ENCODE data around the gene RTTN.

DNA sequence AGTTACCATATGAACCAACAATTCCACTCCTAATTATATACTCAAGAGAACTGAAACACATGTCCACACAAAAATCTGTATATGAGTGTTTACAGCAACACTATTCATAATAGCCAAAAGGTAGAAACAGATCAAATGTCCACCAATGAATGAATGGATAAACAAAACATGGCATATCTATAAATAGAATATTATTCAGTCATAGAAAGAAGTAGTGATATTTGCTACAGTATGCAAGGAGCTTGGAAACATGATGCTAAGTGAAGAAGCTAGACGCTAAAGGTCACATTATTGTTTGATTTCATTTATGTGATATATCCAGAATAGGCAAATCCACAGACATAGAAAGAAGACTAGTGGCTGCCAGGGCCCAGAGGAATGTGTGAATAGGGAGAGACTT lies 92.0 kb downstream of the RTTN start:
- TF ChIP-seq, protein P1, sequence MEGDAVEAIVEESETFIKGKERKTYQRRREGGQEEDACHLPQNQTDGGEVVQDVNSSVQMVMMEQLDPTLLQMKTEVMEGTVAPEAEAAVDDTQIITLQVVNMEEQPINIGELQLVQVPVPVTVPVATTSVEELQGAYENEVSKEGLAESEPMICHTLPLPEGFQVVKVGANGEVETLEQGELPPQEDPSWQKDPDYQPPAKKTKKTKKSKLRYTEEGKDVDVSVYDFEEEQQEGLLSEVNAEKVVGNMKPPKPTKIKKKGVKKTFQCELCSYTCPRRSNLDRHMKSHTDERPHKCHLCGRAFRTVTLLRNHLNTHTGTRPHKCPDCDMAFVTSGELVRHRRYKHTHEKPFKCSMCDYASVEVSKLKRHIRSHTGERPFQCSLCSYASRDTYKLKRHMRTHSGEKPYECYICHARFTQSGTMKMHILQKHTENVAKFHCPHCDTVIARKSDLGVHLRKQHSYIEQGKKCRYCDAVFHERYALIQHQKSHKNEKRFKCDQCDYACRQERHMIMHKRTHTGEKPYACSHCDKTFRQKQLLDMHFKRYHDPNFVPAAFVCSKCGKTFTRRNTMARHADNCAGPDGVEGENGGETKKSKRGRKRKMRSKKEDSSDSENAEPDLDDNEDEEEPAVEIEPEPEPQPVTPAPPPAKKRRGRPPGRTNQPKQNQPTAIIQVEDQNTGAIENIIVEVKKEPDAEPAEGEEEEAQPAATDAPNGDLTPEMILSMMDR (IDR thresholded peaks at IDR 0.05; ENCODE audit: low read length): no peak
- TF ChIP-seq EZH2 (optimal IDR thresholded peaks at IDR 0.05; ENCODE audit: low read depth, low read length) (no peak), EZH2phosphoT487 (IDR thresholded peaks at IDR 0.05; ENCODE audit: low read length) (no peak)
